ENCODE results near the gene SDK1.

The SDK1 gene

DNA sequence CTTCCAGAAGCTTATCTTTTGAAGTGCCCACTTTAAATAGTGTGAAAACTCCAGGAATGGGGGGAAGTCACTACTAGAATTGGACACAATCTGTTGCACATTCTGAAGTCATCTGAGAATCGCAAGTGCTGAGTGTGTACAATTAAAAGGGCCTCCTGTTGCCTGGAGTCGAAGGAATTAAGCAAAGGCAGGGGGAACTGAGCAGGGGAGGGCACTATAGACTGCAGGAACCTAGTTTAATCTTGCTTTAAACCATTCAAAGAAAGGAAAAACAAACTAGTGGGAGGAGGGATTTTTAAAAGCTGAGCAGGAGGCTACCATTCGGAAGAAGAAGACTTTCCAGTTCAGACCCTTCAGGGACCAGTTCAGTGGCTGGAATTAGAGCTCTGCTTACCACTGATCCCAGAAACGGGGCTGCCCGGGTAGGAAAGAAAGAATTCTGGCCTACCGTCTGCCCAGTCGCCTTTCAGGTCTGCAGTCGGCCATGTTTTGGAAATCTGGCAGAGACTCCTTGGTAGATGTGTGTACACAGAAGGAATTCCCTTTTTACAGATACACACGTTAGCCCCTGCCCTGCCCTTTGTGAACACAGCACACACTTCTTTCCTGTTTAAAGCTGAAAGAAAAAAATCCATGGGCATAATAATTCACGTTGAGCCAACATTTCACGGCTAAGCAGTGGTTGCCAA lies 770.5 kb downstream of the SDK1 start:
- TF ChIP-seq, protein P1, sequence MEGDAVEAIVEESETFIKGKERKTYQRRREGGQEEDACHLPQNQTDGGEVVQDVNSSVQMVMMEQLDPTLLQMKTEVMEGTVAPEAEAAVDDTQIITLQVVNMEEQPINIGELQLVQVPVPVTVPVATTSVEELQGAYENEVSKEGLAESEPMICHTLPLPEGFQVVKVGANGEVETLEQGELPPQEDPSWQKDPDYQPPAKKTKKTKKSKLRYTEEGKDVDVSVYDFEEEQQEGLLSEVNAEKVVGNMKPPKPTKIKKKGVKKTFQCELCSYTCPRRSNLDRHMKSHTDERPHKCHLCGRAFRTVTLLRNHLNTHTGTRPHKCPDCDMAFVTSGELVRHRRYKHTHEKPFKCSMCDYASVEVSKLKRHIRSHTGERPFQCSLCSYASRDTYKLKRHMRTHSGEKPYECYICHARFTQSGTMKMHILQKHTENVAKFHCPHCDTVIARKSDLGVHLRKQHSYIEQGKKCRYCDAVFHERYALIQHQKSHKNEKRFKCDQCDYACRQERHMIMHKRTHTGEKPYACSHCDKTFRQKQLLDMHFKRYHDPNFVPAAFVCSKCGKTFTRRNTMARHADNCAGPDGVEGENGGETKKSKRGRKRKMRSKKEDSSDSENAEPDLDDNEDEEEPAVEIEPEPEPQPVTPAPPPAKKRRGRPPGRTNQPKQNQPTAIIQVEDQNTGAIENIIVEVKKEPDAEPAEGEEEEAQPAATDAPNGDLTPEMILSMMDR (conservative IDR thresholded peaks at IDR 0.05; ENCODE audit: low read depth), result no peak
- CTCF ChIA-PET, result no interaction called here
- POLR2A ChIA-PET (ENCODE audit: low non-redundant PET), result no interaction called here
- no peak for DNase-seq (ENCODE audit: low spot score)
- no peak overlapping the region for H3K27ac ChIP-seq

DNA sequence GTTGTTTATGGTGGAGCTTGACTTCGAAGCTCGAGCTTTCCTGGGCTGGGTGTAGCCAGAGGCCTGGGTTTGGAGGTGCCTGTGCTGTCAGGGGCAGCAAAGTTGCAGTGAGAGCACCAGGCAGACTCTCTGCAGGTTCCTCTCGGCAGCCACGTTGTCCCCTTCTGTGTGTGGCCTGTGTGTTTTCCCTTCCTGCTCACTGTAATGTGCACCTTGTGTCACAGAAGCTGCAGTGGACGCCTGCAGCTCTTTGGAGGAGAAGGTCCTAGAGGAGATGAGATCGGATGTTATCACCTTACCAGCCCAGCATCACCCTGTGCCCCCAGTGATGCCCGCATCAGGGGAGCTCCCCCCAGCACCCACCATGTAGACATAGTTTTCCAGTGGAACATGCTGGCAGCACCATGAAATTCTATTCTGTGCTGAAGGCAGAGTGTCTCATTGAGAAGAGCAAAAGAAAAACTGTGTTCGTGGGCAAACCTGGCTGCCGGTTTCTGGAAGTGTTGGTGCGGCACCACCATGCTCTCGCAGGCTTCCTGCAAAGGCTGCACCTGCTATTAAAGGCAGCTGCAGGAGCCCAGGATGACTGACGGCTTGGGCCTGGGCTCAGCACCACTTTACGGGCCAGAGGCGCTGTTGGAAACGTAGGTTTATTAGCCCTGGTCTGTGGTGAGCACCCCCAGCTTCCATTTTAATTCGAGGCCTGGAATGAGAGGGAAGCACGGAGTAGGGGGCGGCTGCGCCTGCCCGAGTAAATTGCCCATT lies 771.3 kb downstream of the SDK1 start:
- POLR2A ChIA-PET (ENCODE audit: low non-redundant PET), result no interaction called here
- H3K27ac ChIP-seq, result no peak overlapping the region
- TF ChIP-seq, protein P1 (conservative IDR thresholded peaks at IDR 0.05; ENCODE audit: low read depth), result no peak
- CTCF ChIA-PET, result interaction anchor here (0.6 kb wide), 1 partner anchor 33 kb away, joined by 4 read pairs; no protein-coding TSS in a partner anchor
- no peak for DNase-seq (ENCODE audit: low spot score)

DNA sequence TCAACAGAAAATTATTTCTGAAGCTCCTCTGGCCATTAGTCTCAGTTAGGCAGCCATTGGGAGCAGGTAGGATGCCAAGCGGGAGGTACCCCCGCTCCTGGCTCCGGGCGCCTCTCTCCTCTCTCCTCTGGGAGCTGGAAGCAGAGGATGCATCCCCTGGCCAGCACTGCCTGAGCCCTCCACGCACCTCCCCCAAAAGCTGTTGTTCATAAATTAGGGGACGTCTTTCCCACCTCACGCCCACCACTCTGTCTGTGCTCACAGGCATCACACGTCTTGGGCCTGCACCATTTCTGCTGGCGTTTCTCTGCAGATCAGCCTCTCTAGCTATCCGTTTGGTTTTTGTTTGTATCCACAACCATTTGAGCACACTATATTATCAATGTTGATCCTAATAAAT lies 772.0 kb downstream of the SDK1 start:
- POLR2A ChIA-PET (ENCODE audit: low non-redundant PET), result no interaction called here
- CTCF ChIA-PET, result interaction anchor here (0.5 to 0.6 kb wide), 2 partner anchors 32 to 326 kb away, joined by 4 read pairs; no protein-coding TSS in a partner anchor
- no peak overlapping the region for H3K27ac ChIP-seq
- TF ChIP-seq, protein P1 (conservative IDR thresholded peaks at IDR 0.05; ENCODE audit: low read depth), result no peak
- DNase-seq (ENCODE audit: low spot score), result no peak

DNA sequence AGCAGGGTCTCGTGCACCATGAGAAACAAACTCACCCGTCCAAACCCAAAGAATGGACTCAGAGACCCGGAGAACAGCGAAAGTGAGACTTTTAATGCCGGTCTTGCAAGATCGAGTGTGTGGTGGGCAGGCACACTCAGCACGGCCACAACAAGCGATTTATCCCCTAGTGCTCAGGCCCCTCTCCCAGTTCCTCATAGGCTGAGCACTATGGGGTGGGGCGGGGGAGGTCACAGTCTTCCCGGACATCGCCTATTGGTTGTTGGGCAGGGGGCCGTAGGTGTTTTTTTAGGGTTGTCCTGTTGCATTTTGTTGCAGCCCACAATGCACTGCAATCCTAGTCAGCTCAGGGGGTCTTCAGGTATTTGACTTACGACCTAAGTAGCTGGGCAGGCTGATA lies 772.7 kb downstream of the SDK1 start:
- DNase-seq (ENCODE audit: low spot score), result no peak
- H3K27ac ChIP-seq, result no peak overlapping the region
- CTCF ChIA-PET, result no interaction called here
- TF ChIP-seq, protein P1 (conservative IDR thresholded peaks at IDR 0.05; ENCODE audit: low read depth), result no peak
- POLR2A ChIA-PET (ENCODE audit: low non-redundant PET), result no interaction called here

DNA sequence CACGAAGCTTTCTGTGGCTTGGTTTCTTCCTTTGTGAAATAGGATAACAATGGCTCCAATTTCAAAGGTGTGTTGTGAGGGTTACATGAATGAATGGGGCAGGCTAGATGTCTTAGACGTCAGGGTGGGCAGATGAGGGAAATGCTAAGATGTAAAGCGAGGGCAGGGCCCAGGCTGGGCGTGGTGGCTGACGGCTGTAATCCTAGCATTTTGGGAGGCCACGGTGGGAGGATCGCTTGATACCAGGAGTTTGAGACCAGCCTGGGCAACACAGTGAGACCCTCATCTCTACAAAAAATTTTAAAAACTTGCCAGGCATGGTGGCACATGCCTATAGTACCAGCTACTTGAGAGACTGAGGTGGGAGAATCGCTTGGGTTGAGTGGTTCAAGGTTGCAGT lies 773.4 kb downstream of the SDK1 start:
- CTCF ChIA-PET, result no interaction called here
- TF ChIP-seq, protein P1 (conservative IDR thresholded peaks at IDR 0.05; ENCODE audit: low read depth), result no peak
- no peak overlapping the region for H3K27ac ChIP-seq
- POLR2A ChIA-PET (ENCODE audit: low non-redundant PET), result no interaction called here
- DNase-seq (ENCODE audit: low spot score), result no peak

DNA sequence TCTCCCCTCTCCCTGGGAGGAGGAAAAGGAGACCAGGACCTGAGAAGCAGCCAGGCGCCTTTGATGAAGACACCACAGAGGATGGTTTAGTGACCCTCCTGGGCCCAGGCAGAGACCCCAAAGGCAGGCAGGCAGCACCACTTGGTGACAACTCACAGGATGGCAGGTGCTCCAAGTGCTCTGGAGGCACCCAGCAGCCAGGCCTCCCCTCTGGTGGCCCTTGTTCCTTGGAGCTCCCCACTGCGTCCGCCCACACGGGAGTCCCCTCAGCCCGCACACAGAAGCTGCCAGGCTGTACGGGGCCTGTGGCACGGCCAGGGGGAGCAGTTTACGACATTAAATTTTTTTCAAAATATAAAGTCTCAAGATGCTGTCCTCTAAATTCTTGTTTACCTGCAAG lies 773.9 kb downstream of the SDK1 start:
- no peak overlapping the region for H3K27ac ChIP-seq
- TF ChIP-seq, protein P1 (conservative IDR thresholded peaks at IDR 0.05; ENCODE audit: low read depth), result no peak
- no peak for DNase-seq (ENCODE audit: low spot score)
- CTCF ChIA-PET, result no interaction called here
- POLR2A ChIA-PET (ENCODE audit: low non-redundant PET), result no interaction called here
